Lower leg skin (tissue), 3 donors: Measurements from ENCODE around the gene CCDC9B.

Source experiments
- CTCF ChIP-seq, 3 donors: fragments of 450-650 bp; IDR thresholded peaks; one replicate each; pipeline ENCODE4 v1.5.1; 2016; ENCODE audit warnings: antibody characterized with exemption in 3 of 3, mild to moderate bottlenecking in 3 of 3, moderate library complexity in 2 of 3
- POLR2A ChIP-seq, 2 donors: fragments of 450-650 bp; IDR thresholded peaks; one replicate each; pipeline ENCODE4 v1.6.1; 2016 to 2017; ENCODE audit warnings: antibody characterized with exemption in 2 of 2, mild to moderate bottlenecking in 1 of 2, moderate library complexity in 1 of 2

GRCh38 chr15:40295297-40295696 lies 45.4 kb downstream of the CCDC9B start:
- TF ChIP-seq CTCF (IDR thresholded peaks at IDR 0.05) (no peak), POLR2A (IDR thresholded peaks at IDR 0.05) (no peak)
